Activated T-helper 2 cell treated with anti-CD3 and anti-CD28 coated beads, Interferon-gamma antibody, Interleukin-2, Interleukin-4, amounts not matched to agents 10 μg/mL and 5 μg/mL and 100 μg/mL, durations not matched to agents 14 hours and 24 hours and 36 hours (primary cell): ENCODE measurements around the gene SLC5A11. TPM values are rescaled to one million over a fixed set of nuclear protein-coding genes. Genes with fewer than 3 reads are reported as not detected.
"Not testable (repeated sequence)": the region's sequence is repeated elsewhere in the genome, so short reads cannot be mapped to it uniquely, and the experiment has no call there.

Experiments used
- DNase-seq: peaks from one replicate; pipeline ENCODE4 v3.0.0; 2021; ENCODE audit warnings: low spot score
- H3K27ac Mint-ChIP-seq: one replicate; pipeline ENCODE4 v1.8.0; 2021; ENCODE audit warnings: mixed read lengths
- H3K27me3 Mint-ChIP-seq: one replicate; pipeline ENCODE4 v1.8.0; 2021; ENCODE audit warnings: low read depth, mixed read lengths
- H3K36me3 Mint-ChIP-seq: one replicate; pipeline ENCODE4 v1.8.0; 2021; ENCODE audit warnings: low read depth, mixed read lengths
- H3K4me1 Mint-ChIP-seq: one replicate; pipeline ENCODE4 v1.8.0; 2021; ENCODE audit warnings: low read depth, mixed read lengths
- H3K4me3 Mint-ChIP-seq: one replicate; pipeline ENCODE4 v1.8.0; 2021; ENCODE audit warnings: low read depth, mild to moderate bottlenecking, moderate library complexity, mixed read lengths
- H3K9me3 Mint-ChIP-seq: one replicate; pipeline ENCODE4 v1.8.0; 2021; ENCODE audit warnings: mixed read lengths
- intact Hi-C: fragments of 100-400 bp; cut with micrococcal nuclease; formaldehyde crosslinking; loops from one replicate; pipeline ENCODE4 v1.15.1; 2023
- total RNA-seq: library from RNA; stranded (reverse); gene quantifications from 2 replicates; pipeline ENCODE4 v1.2.3, GENCODE V29; 2022

The SLC5A11 gene
- total RNA-seq, 1 donor from 2014 or later: not detected

GRCh38 chr16:24841291-24841690 is 4.5 kb upstream of the SLC5A11 start:
- intact Hi-C loops: no loop called here
- no peaks in the 10 kb centered on the region for H3K27me3 Mint-ChIP-seq
- no peaks in the 10 kb centered on the region for H3K9me3 Mint-ChIP-seq

GRCh38 chr16:24844101-24845030 is 1.4 kb upstream of the SLC5A11 start:
- no peak overlapping the region for H3K27ac Mint-ChIP-seq
- H3K4me1 Mint-ChIP-seq: peaks cover 2% of the 10 kb centered on the region
- intact Hi-C loops: no loop called here
- H3K4me3 Mint-ChIP-seq: no peak overlapping the region
- H3K27me3 Mint-ChIP-seq: no peaks in the 10 kb centered on the region
- H3K36me3 Mint-ChIP-seq: no peaks in the 10 kb centered on the region
- DNase-seq: no peak
- no peaks in the 10 kb centered on the region for H3K9me3 Mint-ChIP-seq

More at GRCh38 chr16:24841291-24841690, 4.5 kb upstream of the SLC5A11 start:
- no peak for DNase-seq
- Mint-ChIP-seq H3K27ac (no peak overlapping the region), H3K36me3 (no peaks in the 10 kb centered on the region), H3K4me3 (no peak overlapping the region), H3K4me1 (peaks cover 4% of the 10 kb centered on the region)

- H3K9me3 Mint-ChIP-seq: not testable (repeated sequence)
These were observed 765 bp upstream of the SLC5A11 start for GRCh38 chr16:24845031-24845365.

GRCh38 chr16:24846548-24847357 is 990 bp downstream of the SLC5A11 start:
- H3K9me3 Mint-ChIP-seq: no peaks in the 10 kb centered on the region
- peaks cover 15% of the 10 kb centered on the region for H3K4me1 Mint-ChIP-seq
- no peak overlapping the region for H3K4me3 Mint-ChIP-seq
- intact Hi-C loops: no loop called here
- no peaks in the 10 kb centered on the region for H3K36me3 Mint-ChIP-seq
- no peak overlapping the region for H3K27ac Mint-ChIP-seq
- DNase-seq: no peak
- H3K27me3 Mint-ChIP-seq: no peaks in the 10 kb centered on the region

More at GRCh38 chr16:24845031-24845365, 765 bp upstream of the SLC5A11 start:
- H3K4me3 Mint-ChIP-seq, H3K27me3 Mint-ChIP-seq, H3K4me1 Mint-ChIP-seq, DNase-seq, intact Hi-C loops, H3K36me3 Mint-ChIP-seq, H3K27ac Mint-ChIP-seq: not testable (repeated sequence)

DNA sequence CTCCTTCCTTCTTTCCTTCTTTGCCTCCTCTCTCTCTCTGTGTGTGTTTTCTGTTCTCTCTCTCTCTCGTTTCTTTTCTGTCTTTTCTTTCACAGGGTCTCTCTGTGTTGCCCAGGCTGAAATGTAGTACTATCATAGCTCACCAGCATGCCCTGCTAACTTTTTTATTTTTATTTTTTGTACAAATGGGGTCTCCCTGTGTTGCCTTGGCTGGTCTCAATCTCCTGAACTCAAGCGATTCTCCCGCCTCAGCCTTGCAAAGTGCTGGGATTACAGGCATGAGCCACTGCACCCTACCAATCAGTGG is 1.5 kb downstream of the SLC5A11 start:
- Mint-ChIP-seq H3K9me3 (no peaks in the 10 kb centered on the region), H3K27me3 (no peaks in the 10 kb centered on the region), H3K4me1 (peaks cover 20% of the 10 kb centered on the region), H3K36me3 (no peaks in the 10 kb centered on the region), H3K27ac (no peak overlapping the region), H3K4me3 (no peak overlapping the region)
- no peak for DNase-seq
- intact Hi-C loops: no loop called here

DNA sequence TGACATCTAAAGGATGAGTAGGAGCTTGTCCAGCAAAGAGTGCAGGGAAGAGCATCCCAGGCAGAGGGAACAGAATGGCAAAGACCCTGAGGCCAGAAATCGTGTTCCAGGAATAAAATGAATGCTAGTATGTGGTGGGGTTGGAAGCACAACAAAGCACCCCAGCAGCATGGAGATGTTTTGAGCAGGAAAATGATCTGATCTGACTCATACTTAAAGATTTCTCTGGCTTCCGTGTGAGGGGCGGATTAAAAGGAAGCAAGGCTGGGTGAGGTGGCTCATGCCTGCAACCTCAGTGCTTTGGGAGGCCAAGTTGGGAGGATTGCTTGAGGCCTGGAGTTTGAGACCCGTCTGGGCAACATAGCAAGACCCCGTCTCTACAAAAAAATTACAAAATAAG is 2.3 kb downstream of the SLC5A11 start:
- Mint-ChIP-seq H3K27ac (no peak overlapping the region), H3K27me3 (no peaks in the 10 kb centered on the region)
- intact Hi-C loops: no loop called here

DNA sequence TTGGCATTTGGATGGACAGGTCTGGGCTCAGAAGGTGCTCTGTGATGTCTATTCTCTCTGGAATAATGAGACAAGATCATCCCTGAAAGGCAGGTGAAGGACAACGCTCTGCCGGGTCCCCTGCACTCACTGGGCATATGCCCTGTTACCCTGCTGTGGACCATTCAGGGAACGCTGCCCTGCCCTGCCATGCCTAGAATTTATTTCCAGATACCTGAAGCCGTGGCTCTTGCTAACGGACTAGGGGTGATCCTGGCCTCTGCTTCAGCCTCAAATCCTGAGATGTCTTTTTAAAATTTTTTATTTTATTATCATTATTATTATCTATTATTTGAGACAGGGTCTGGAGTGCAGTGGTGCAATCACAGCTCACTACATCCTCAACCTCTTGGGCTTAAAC is 3.9 kb downstream of the SLC5A11 start:
- no peaks in the 10 kb centered on the region for H3K36me3 Mint-ChIP-seq
- DNase-seq: no peak
- no peak overlapping the region for H3K27ac Mint-ChIP-seq
- intact Hi-C loops: loop anchor here (2.0 to 10.0 kb wide), 2 partner anchors 165 to 181 kb away; partner anchors contain the start of gene ARHGAP17
- H3K4me1 Mint-ChIP-seq: peaks cover 19% of the 10 kb centered on the region
- H3K4me3 Mint-ChIP-seq: no peak overlapping the region
- H3K9me3 Mint-ChIP-seq: no peaks in the 10 kb centered on the region
- no peaks in the 10 kb centered on the region for H3K27me3 Mint-ChIP-seq

More for the DNA sequence above, 2.3 kb downstream of the SLC5A11 start:
- peaks cover 21% of the 10 kb centered on the region for H3K4me1 Mint-ChIP-seq
- no peak overlapping the region for H3K4me3 Mint-ChIP-seq
- no peaks in the 10 kb centered on the region for H3K36me3 Mint-ChIP-seq
- no peaks in the 10 kb centered on the region for H3K9me3 Mint-ChIP-seq
- DNase-seq: no peak

DNA sequence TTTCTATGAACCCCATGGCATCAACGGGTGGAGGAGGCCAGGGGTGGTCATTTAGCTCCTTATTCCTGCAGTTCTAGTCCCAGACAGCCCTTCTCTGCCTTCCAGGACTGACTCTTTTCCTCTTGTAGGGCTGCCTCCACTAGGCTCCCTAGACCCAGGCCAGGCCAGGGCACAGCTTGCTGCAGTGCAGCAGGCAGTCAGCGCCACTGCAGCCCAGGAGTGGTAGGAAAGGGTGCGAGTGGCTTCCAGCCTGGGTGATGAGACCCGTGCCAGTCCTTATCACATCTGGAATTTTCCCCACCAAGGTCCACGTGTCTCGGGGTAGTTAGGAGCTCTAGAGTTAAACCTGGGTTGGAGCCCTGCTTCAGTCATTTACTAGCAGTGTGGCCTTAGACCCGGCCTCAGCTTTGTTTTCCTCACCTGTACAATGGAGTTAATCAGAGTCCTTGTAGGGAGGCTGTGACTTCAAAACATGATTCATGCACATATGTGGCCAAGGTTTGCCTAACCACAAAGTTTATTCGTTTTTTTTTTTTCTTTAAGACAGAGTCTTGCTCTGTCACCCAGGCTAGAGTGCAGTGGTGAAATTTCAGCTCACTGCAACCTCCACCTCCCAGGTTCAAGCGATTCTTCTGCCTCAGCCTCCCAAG is 4.7 kb downstream of the SLC5A11 start:
- no peaks in the 10 kb centered on the region for H3K36me3 Mint-ChIP-seq
- peaks cover 19% of the 10 kb centered on the region for H3K4me1 Mint-ChIP-seq
- no peak overlapping the region for H3K4me3 Mint-ChIP-seq
- no peaks in the 10 kb centered on the region for H3K27me3 Mint-ChIP-seq
- intact Hi-C loops: loop anchor here (2.0 to 10.0 kb wide), 2 partner anchors 164 to 182 kb away; partner anchors contain the start of gene ARHGAP17
- no peaks in the 10 kb centered on the region for H3K9me3 Mint-ChIP-seq
- no peak for DNase-seq
- H3K27ac Mint-ChIP-seq: peak overlapping the region; percentile 50

- intact Hi-C loops: loop anchor here (2.0 to 10.0 kb wide), 2 partner anchors 163 to 183 kb away; partner anchors contain the start of gene ARHGAP17
- H3K4me1 Mint-ChIP-seq: peaks cover 19% of the 10 kb centered on the region
- no peaks in the 10 kb centered on the region for H3K27me3 Mint-ChIP-seq
- H3K27ac Mint-ChIP-seq: peak overlapping the region; percentile 61
- no peak for DNase-seq
- no peak overlapping the region for H3K4me3 Mint-ChIP-seq
- no peaks in the 10 kb centered on the region for H3K9me3 Mint-ChIP-seq
- H3K36me3 Mint-ChIP-seq: no peaks in the 10 kb centered on the region
These were observed 5.9 kb downstream of the SLC5A11 start for GRCh38 chr16:24851700-24852099.

DNA sequence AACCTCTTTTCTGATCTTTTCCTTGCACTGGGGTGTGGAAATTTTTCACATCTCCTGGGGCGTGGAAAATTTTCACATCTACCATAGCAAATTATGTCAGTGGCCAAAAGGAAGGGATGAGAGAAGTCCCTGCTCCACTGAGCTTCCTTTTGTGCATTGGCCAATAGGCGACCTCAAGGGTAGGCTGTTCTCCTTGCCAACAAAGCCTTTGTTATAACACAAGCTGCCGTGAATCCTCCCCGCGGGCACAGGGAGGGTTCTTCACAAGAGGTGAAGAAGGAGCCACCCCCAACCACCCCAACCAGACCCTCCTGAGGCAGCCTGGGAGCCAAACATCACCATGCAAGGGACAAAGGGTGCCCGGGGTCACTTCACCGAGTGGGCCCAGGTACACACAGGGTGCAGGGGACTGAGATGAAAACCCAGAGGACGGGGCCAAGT is 6.5 kb downstream of the SLC5A11 start:
- Mint-ChIP-seq H3K9me3 (no peaks in the 10 kb centered on the region), H3K36me3 (no peaks in the 10 kb centered on the region), H3K27me3 (no peaks in the 10 kb centered on the region), H3K4me3 (no peak overlapping the region), H3K4me1 (peaks cover 19% of the 10 kb centered on the region), H3K27ac (no peak overlapping the region)
- no peak for DNase-seq
- intact Hi-C loops: loop anchor here (10.0 kb wide), 1 partner anchor 162 kb away; the partner anchor contains the start of gene ARHGAP17

DNA sequence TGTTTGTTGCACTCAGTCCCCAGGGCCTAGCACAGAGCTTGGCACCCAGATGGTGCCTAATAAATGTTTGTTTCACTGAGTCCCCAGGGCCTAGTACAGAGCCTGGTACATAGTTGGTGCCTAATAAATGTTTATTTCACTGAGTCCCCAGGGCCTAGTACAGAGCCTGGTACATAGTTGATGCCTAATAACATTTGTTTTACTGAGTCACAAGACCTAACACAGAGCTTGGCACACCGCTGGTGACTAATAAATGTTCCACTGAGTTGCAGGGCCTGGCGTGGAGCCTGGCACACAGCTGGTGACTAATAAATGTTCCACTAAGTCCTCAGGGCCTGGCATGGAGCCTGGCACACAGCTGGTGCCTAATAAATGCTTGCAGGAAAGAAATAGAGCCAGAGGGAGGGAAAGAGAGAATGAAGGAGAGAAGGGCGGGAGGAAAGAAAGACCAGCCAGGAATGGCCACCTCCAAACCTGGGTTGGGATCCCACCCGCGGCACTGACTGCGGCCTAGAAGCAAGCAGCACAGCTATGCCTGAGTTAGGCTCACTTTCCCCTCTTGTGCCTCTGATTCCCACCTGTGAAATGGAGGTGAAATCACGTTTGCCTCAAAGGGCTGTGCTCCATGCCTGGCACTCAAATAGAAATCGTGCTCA is 7.5 kb downstream of the SLC5A11 start:
- intact Hi-C loops: loop anchor here (10.0 kb wide), 1 partner anchor 162 kb away; the partner anchor contains the start of gene ARHGAP17

DNA sequence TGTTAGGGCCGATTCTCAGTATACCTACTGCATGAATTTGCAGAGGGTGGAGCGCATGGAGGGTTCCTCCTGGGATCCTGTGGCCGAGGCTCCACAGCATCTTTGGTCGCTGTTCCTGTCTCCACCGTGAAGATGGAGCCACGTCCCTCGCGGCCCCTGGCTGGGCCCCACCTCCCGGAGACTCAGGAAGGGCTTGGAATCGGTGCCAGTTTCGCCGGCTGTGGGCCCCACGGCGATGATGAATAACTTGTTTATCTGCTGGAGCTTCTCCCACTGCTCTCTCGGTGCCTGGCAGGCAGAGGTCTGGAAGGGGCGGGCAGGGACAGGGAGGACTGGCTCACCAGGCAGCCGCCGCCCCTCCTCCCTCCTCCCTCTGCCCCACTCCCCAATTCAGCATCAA is 8.1 kb downstream of the SLC5A11 start:
- Mint-ChIP-seq H3K27ac (no peak overlapping the region), H3K4me3 (no peak overlapping the region), H3K27me3 (peaks cover 2% of the 10 kb centered on the region), H3K36me3 (no peaks in the 10 kb centered on the region), H3K4me1 (peaks cover 19% of the 10 kb centered on the region), H3K9me3 (no peaks in the 10 kb centered on the region)
- no peak for DNase-seq
- intact Hi-C loops: loop anchor here (10.0 kb wide), 1 partner anchor 161 kb away; the partner anchor contains the start of gene ARHGAP17

More for the DNA sequence above, 7.5 kb downstream of the SLC5A11 start:
- H3K27me3 Mint-ChIP-seq: no peaks in the 10 kb centered on the region
- H3K27ac Mint-ChIP-seq: no peak overlapping the region
- peaks cover 19% of the 10 kb centered on the region for H3K4me1 Mint-ChIP-seq
- H3K36me3 Mint-ChIP-seq: no peaks in the 10 kb centered on the region
- no peak overlapping the region for H3K4me3 Mint-ChIP-seq
- H3K9me3 Mint-ChIP-seq: no peaks in the 10 kb centered on the region
- no peak for DNase-seq
